ENCODE data around the gene ATR. TPM values are rescaled to one million over a fixed set of nuclear protein-coding genes. Genes with fewer than 3 reads are reported as not detected.

ATR gene
- total RNA-seq (10 to 100 TPM; 38.3 to 38.9 TPM), polyA plus RNA-seq (10.2 TPM)

- peak; percentile 92 to 97 (median 96) for DNase-seq
- Histone ChIP-seq H3K4me3 (ENCODE audit: low read length) (peak within 1 kb of the TSS; percentile 97), H3K27me3 (ENCODE audit: insufficient read depth, low read length, poor library complexity, severe bottlenecking) (no peaks in the 10 kb centered on the region), H3K36me3 (ENCODE audit: insufficient read depth, low read length) (no peaks in the 10 kb centered on the region), H3K9me3 (ENCODE audit: low read length) (no peaks in the 10 kb centered on the region), H3K27ac (ENCODE audit: low read depth, low read length) (peak within 1 kb of the TSS; percentile 92), H3K4me1 (ENCODE audit: insufficient read depth, low read length) (peaks cover 44% of the 10 kb centered on the region)
- Mint-ChIP-seq H3K36me3 (peaks cover 0 to 25% (median 8%) of the 10 kb centered on the region in 3 donors), H3K27ac (peak within 1 kb of the TSS; percentile 96 to 99 (median 99)), H3K4me1 (peaks cover 53 to 60% (median 57%) of the 10 kb centered on the region in 3 donors), H3K27me3 (no peaks in the 10 kb centered on the region), H3K4me3 (peak within 1 kb of the TSS; percentile 92 to 98 (median 98)), H3K9me3 (no peaks in the 10 kb centered on the region)
- ChIA-PET POLR2A (interaction anchor here (0.7 to 1.7 kb wide), 10 partner anchors 14 to 1393 kb away, joined by 3 to 24 read pairs (median 4); partner anchors contain the start of genes DIPK2A, PLS1, TRPC1 and U2SURP), CTCF (interaction anchor here (0.9 to 3.9 kb wide), 5 partner anchors 11 to 423 kb away, joined by 3 to 11 read pairs (median 4); partner anchors contain the start of gene U2SURP)
Measured at GRCh38 chr3:142578329-142579223, at the start of gene ATR. Gene ATR, minus strand, starts transcription at chr3:142578733. Its CDS starts 29 bp downstream, at chr3:142578704.

GRCh38 chr3:142626971-142627370, 48.4 kb upstream of the ATR start:
- no peaks in the 10 kb centered on the region for H3K9me3 ChIP-seq (ENCODE audit: low read length)
- Mint-ChIP-seq H3K27me3 (no peaks in the 10 kb centered on the region), H3K4me3 (no peak overlapping the region), H3K9me3 (no peaks in the 10 kb centered on the region), H3K27ac (no peak overlapping the region), H3K4me1 (no peaks in the 10 kb centered on the region), H3K36me3 (no peaks in the 10 kb centered on the region)
- H3K4me3 ChIP-seq (ENCODE audit: low read length), result no peak overlapping the region
- DNase-seq, result no peak
- CTCF ChIA-PET, result no interaction called here
- no peak overlapping the region for H3K27ac ChIP-seq (ENCODE audit: low read depth, low read length)
- POLR2A ChIA-PET, result no interaction called here
- no peaks in the 10 kb centered on the region for H3K36me3 ChIP-seq (ENCODE audit: insufficient read depth, low read length)
- H3K27me3 ChIP-seq (ENCODE audit: insufficient read depth, low read length, poor library complexity, severe bottlenecking), result no peaks in the 10 kb centered on the region
- no peaks in the 10 kb centered on the region for H3K4me1 ChIP-seq (ENCODE audit: insufficient read depth, low read length)

- H3K36me3 ChIP-seq (ENCODE audit: insufficient read depth, low read length), result no peaks in the 10 kb centered on the region
- H3K9me3 ChIP-seq (ENCODE audit: low read length), result no peaks in the 10 kb centered on the region
- Mint-ChIP-seq H3K27ac (no peak overlapping the region), H3K36me3 (no peaks in the 10 kb centered on the region), H3K9me3 (no peaks in the 10 kb centered on the region), H3K4me1 (no peaks in the 10 kb centered on the region), H3K4me3 (no peak overlapping the region), H3K27me3 (no peaks in the 10 kb centered on the region)
- POLR2A ChIA-PET, result interaction anchor here (0.6 kb wide), 1 partner anchor 72 kb away, joined by 7 read pairs; no protein-coding TSS in a partner anchor
- CTCF ChIA-PET, result no interaction called here
- H3K27ac ChIP-seq (ENCODE audit: low read depth, low read length), result no peak overlapping the region
- no peaks in the 10 kb centered on the region for H3K27me3 ChIP-seq (ENCODE audit: insufficient read depth, low read length, poor library complexity, severe bottlenecking)
- H3K4me1 ChIP-seq (ENCODE audit: insufficient read depth, low read length), result no peaks in the 10 kb centered on the region
- no peak for DNase-seq
- H3K4me3 ChIP-seq (ENCODE audit: low read length), result no peak overlapping the region
Measured at GRCh38 chr3:142625153-142625440, 46.6 kb upstream of the ATR start.

GRCh38 chr3:142624341-142625152, 46.0 kb upstream of the ATR start:
- POLR2A ChIA-PET, result interaction anchor here (0.6 kb wide), 1 partner anchor 71 kb away, joined by 7 read pairs; no protein-coding TSS in a partner anchor
- CTCF ChIA-PET, result no interaction called here
- no peaks in the 10 kb centered on the region for H3K9me3 Mint-ChIP-seq
- Histone ChIP-seq H3K36me3 (ENCODE audit: insufficient read depth, low read length) (no peaks in the 10 kb centered on the region), H3K27ac (ENCODE audit: low read depth, low read length) (no peak overlapping the region), H3K9me3 (ENCODE audit: low read length) (no peaks in the 10 kb centered on the region), H3K27me3 (ENCODE audit: insufficient read depth, low read length, poor library complexity, severe bottlenecking) (no peaks in the 10 kb centered on the region), H3K4me3 (ENCODE audit: low read length) (no peak overlapping the region), H3K4me1 (ENCODE audit: insufficient read depth, low read length) (no peaks in the 10 kb centered on the region)
- H3K27ac Mint-ChIP-seq, result no peak overlapping the region
- H3K4me3 Mint-ChIP-seq, result no peak overlapping the region
- DNase-seq, result no peak
- H3K27me3 Mint-ChIP-seq, result no peaks in the 10 kb centered on the region
- no peaks in the 10 kb centered on the region for H3K4me1 Mint-ChIP-seq
- H3K36me3 Mint-ChIP-seq, result no peaks in the 10 kb centered on the region

- Mint-ChIP-seq H3K36me3 (no peaks in the 10 kb centered on the region), H3K27ac (no peak overlapping the region), H3K4me3 (no peak overlapping the region), H3K9me3 (no peaks in the 10 kb centered on the region), H3K4me1 (no peaks in the 10 kb centered on the region), H3K27me3 (no peaks in the 10 kb centered on the region)
- H3K4me3 ChIP-seq (ENCODE audit: low read length), result no peak overlapping the region
- no peaks in the 10 kb centered on the region for H3K4me1 ChIP-seq (ENCODE audit: insufficient read depth, low read length)
- CTCF ChIA-PET, result no interaction called here
- H3K9me3 ChIP-seq (ENCODE audit: low read length), result no peaks in the 10 kb centered on the region
- DNase-seq, result no peak
- no peak overlapping the region for H3K27ac ChIP-seq (ENCODE audit: low read depth, low read length)
- no peaks in the 10 kb centered on the region for H3K36me3 ChIP-seq (ENCODE audit: insufficient read depth, low read length)
- H3K27me3 ChIP-seq (ENCODE audit: insufficient read depth, low read length, poor library complexity, severe bottlenecking), result no peaks in the 10 kb centered on the region
- POLR2A ChIA-PET, result interaction anchor here (0.5 kb wide), 1 partner anchor 1272 kb away, joined by 5 read pairs; no protein-coding TSS in a partner anchor
Measured at GRCh38 chr3:142623194-142623593, 44.7 kb upstream of the ATR start.

GRCh38 chr3:142622405-142622804, 43.9 kb upstream of the ATR start:
- Histone ChIP-seq H3K4me3 (ENCODE audit: low read length) (no peak overlapping the region), H3K27ac (ENCODE audit: low read depth, low read length) (no peak overlapping the region), H3K9me3 (ENCODE audit: low read length) (no peaks in the 10 kb centered on the region), H3K27me3 (ENCODE audit: insufficient read depth, low read length, poor library complexity, severe bottlenecking) (no peaks in the 10 kb centered on the region), H3K4me1 (ENCODE audit: insufficient read depth, low read length) (no peaks in the 10 kb centered on the region), H3K36me3 (ENCODE audit: insufficient read depth, low read length) (no peaks in the 10 kb centered on the region)
- Mint-ChIP-seq H3K9me3 (no peaks in the 10 kb centered on the region), H3K4me1 (no peaks in the 10 kb centered on the region), H3K27ac (no peak overlapping the region), H3K4me3 (no peak overlapping the region), H3K27me3 (no peaks in the 10 kb centered on the region), H3K36me3 (no peaks in the 10 kb centered on the region)
- DNase-seq, result no peak
- ChIA-PET POLR2A (no interaction called here), CTCF (no interaction called here)

GRCh38 chr3:142618917-142619461, 40.5 kb upstream of the ATR start:
- CTCF ChIA-PET, result no interaction called here
- H3K4me1 Mint-ChIP-seq, result no peaks in the 10 kb centered on the region

GRCh38 chr3:142615171-142615570, 36.6 kb upstream of the ATR start:
- no peaks in the 10 kb centered on the region for H3K9me3 Mint-ChIP-seq
- H3K4me1 Mint-ChIP-seq, result no peaks in the 10 kb centered on the region
- H3K4me3 Mint-ChIP-seq, result no peak overlapping the region
- H3K27me3 Mint-ChIP-seq, result no peaks in the 10 kb centered on the region
- no peaks in the 10 kb centered on the region for H3K36me3 Mint-ChIP-seq
- Histone ChIP-seq H3K36me3 (ENCODE audit: insufficient read depth, low read length) (no peaks in the 10 kb centered on the region), H3K9me3 (ENCODE audit: low read length) (no peaks in the 10 kb centered on the region), H3K27me3 (ENCODE audit: insufficient read depth, low read length, poor library complexity, severe bottlenecking) (no peaks in the 10 kb centered on the region), H3K4me3 (ENCODE audit: low read length) (no peak overlapping the region), H3K27ac (ENCODE audit: low read depth, low read length) (no peak overlapping the region), H3K4me1 (ENCODE audit: insufficient read depth, low read length) (no peaks in the 10 kb centered on the region)
- ChIA-PET CTCF (no interaction called here), POLR2A (no interaction called here)
- DNase-seq, result no peak
- no peak overlapping the region for H3K27ac Mint-ChIP-seq

More at GRCh38 chr3:142618917-142619461, 40.5 kb upstream of the ATR start:
- DNase-seq, result no peak
- H3K4me3 Mint-ChIP-seq, result no peak overlapping the region
- POLR2A ChIA-PET, result no interaction called here
- H3K27me3 Mint-ChIP-seq, result no peaks in the 10 kb centered on the region
- H3K9me3 Mint-ChIP-seq, result no peaks in the 10 kb centered on the region
- Histone ChIP-seq H3K9me3 (ENCODE audit: low read length) (no peaks in the 10 kb centered on the region), H3K4me1 (ENCODE audit: insufficient read depth, low read length) (no peaks in the 10 kb centered on the region), H3K36me3 (ENCODE audit: insufficient read depth, low read length) (no peaks in the 10 kb centered on the region), H3K27ac (ENCODE audit: low read depth, low read length) (no peak overlapping the region), H3K4me3 (ENCODE audit: low read length) (no peak overlapping the region), H3K27me3 (ENCODE audit: insufficient read depth, low read length, poor library complexity, severe bottlenecking) (no peaks in the 10 kb centered on the region)
- H3K27ac Mint-ChIP-seq, result no peak overlapping the region
- H3K36me3 Mint-ChIP-seq, result no peaks in the 10 kb centered on the region
